ENCODE results near the gene OCRL.
"Not testable (repeated sequence)": the region's sequence is repeated elsewhere in the genome, so short reads cannot be mapped to it uniquely, and the experiment has no call there.

Gene OCRL

DNA sequence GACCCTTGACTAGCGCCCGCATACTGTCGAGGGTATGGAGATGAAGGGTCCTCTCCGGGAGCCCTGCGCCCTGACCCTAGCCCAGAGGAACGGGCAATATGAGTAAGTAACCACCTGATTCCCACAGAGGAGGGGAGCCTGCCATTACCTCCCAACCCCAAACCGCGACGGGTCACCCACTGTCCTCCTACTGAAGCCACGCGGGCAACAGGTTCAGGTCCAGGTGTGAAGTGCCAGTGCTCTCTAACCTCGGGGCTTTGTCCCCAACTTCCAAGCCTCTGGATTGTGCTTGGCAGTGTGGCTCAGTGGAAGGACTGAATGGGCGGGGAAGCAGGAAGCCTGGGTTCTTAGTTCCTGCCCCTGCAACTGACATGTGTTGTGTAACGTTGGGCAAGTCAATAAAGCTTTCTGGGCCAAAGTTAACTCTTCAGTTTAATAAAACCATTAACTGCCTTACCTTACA, 694 bp downstream of the OCRL start:
- no peak for DNase-seq (ENCODE audit: low read depth)

- no peak for DNase-seq (ENCODE audit: low read depth)
These were observed 4.7 kb downstream of the OCRL start for GRCh38 chrX:129544780-129545179.

GRCh38 chrX:129545408-129545807, 5.3 kb downstream of the OCRL start:
- no peak for DNase-seq (ENCODE audit: low read depth)

DNA sequence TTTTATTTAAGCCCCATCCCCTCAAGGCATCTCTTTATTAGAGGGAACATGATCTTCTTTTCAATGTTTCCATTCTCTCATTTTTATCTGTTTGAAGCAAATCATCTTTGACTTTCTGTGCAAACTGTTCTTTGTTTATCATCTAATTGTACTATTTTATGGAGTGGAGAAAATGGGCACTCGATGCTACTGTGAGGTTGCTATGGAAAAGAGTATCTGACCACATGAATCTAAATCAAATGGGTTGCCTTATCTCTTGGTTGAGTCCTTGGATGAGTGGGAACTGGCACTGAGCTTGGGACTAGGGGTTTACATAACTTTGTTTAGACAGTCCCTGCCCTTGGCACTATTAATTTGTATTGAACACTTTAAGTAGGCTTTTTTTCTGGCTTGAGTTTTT, 9.1 kb downstream of the OCRL start:
- DNase-seq (ENCODE audit: low read depth) = no peak

DNA sequence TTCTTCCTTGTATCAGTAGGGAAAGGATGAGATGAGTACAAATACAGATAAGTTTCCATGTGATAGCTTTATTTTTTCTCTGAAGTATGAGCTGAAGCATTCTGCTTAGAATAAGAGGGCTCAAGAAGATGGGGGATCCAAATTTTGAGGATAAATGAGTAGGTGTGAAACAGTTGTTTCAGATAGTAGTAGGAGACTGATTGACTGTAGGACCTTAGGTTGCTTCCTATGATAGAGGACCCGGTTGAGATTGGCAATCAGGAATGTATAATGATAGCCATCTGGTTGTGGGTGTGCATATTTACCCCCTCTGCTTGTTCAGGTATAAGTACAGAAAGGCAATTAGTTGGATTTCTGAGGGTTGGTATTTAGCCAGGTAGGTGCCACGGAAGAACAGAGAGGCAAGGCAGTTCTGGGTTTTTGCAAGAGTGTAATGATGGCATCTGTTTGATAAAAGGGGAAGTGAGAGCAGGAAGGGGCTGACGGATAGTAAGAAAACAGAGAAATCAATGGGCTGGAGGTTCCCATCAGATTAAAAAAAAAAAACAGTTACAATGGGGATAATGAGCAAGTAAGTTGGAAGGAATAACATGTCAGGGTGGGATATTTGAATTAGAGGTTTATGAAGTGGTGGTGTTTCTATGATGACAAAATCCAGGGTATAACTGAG, 13.7 kb downstream of the OCRL start:
- no peak for DNase-seq (ENCODE audit: low read depth)

- not testable (repeated sequence) for DNase-seq (ENCODE audit: low read depth)
These were observed 14.8 kb downstream of the OCRL start for GRCh38 chrX:129554816-129555215.

- DNase-seq (ENCODE audit: low read depth) = no peak
These were observed 16.8 kb downstream of the OCRL start for GRCh38 chrX:129556806-129557315.

GRCh38 chrX:129557844-129558480, 17.9 kb downstream of the OCRL start:
- DNase-seq (ENCODE audit: low read depth) = no peak

GRCh38 chrX:129559783-129560182, 19.7 kb downstream of the OCRL start:
- no peak for DNase-seq (ENCODE audit: low read depth)

- DNase-seq (ENCODE audit: low read depth) = no peak
These were observed 21.4 kb downstream of the OCRL start for GRCh38 chrX:129561453-129561852.

DNA sequence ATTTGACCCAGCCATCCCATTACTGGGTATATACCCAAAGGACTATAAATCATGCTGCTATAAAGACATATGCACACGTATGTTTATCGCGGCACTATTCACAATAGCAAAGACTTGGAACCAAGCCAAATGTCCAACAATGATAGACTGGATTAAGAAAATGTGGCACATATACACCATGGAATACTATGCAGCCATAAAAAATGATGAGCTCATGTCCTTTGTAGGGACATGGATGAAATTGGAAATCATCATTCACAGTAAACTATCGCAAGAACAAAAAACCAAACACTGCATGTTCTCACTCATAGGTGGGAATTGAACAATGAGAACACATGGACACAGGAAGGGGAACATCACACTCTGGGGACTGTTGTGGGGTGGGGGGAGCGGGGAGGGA, 24.3 kb downstream of the OCRL start:
- not testable (repeated sequence) for DNase-seq (ENCODE audit: low read depth)

- no peak for DNase-seq (ENCODE audit: low read depth)
These were observed 25.1 kb downstream of the OCRL start for GRCh38 chrX:129565046-129565650.

DNA sequence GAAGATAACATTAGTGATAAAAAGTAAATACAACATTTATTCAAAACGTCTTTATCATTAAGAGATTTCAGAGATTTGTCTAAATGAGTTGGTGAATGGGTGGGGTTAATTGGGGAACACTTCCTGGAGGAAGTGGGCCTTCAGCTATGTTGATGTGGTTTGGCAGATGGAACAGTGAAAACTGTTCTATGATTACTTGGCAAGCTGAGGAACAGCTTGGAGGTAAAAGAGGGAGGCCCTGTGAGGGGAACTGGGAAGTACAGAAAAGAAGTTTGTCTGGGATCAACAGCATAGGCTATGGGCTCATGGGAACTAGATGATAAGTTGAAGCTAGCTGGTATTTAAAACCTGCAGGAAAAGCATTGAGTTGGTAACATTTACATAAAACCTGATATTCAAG, 26.0 kb downstream of the OCRL start:
- no peak for DNase-seq (ENCODE audit: low read depth)

GRCh38 chrX:129568349-129568748, 28.3 kb downstream of the OCRL start:
- no peak for DNase-seq (ENCODE audit: low read depth)

DNA sequence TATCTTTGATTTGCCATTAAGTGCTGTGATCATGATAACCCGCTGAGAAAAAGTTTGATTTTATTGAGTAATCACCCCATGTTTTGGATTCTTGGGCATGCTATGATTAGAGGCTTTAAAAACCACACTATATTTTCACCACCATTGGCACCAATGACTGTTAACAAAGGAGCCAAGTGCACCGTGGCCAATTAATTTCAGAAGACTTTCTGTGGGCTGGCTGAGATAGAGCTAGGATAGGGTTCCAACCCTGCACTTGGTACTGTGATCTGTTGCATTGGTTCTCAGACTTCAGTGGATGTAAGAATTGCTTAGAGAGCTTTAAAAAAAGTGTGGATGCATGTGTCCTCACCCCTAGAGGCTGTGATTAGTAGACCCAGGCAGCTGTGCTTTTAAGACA, 32.4 kb downstream of the OCRL start:
- no peak for DNase-seq (ENCODE audit: low read depth)

GRCh38 chrX:129573652-129574051, 33.6 kb downstream of the OCRL start:
- not testable (repeated sequence) for DNase-seq (ENCODE audit: low read depth)

- DNase-seq (ENCODE audit: low read depth) = no peak
These were observed 34.2 kb downstream of the OCRL start for GRCh38 chrX:129574214-129574613.

GRCh38 chrX:129576539-129576938, 36.5 kb downstream of the OCRL start:
- no peak for DNase-seq (ENCODE audit: low read depth)

GRCh38 chrX:129577473-129577872, 37.4 kb downstream of the OCRL start:
- no peak for DNase-seq (ENCODE audit: low read depth)

DNA sequence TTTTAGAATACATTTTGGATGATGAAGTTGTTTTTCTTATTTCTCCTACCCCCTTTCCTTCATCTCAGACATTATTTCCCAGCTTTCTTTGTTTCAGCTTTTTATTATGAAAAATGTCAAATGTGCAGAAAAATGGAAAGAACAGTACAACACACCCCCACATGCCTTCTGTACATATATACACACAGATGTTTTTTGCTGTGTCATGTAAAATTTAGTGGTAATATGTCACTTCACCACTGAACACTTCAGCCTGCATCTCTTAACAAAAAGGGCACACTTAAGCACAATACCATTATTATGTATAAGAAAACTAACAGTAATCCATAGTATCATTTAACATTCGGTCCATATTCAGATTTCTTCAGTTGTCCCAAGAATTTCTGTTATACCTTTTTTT, 37.8 kb downstream of the OCRL start:
- no peak for DNase-seq (ENCODE audit: low read depth)

GRCh38 chrX:129581904-129582303, 41.8 kb downstream of the OCRL start:
- DNase-seq (ENCODE audit: low read depth) = no peak

DNA sequence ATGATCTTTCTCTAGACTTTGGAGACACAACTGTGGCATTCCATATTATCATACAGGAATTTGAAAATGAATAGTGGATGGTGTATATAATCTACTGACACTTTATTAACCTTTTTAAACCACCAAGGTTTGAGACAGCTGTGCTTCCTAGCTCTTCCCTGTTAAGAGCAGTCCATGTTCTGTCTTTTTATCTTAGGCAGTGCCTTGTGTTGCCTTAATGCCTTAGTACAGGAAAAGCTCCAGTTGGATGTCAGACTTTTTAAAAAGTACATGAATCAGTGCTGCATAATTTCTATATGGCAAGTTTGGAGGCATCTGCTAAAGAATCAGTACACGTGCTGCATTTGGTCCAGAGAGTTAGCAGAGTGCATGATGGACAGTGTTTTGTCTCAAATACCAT, 45.1 kb downstream of the OCRL start:
- DNase-seq (ENCODE audit: low read depth) = no peak

DNA sequence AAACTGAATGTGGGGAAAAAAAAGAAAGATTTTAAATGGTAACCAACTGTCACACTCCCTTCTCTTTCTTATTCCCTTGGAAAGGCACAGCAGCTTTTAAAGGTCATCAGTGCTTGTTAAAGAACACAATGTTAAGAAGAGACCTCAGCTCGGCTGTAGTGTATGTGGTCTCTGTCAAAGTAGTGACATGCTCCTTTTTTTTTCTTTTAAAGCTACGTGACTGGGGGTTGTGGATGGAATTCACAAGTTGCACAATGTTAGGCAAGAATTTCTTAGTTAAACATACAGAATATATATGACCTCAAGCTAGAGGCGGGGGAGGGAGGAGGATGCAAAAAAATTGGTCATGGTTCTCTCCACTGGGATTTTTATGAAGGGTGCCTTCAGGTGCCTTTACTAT, 45.6 kb downstream of the OCRL start:
- DNase-seq (ENCODE audit: low read depth) = no peak
